ENCODE data around the gene EVI2A.
"Not testable (repeated sequence)": the region's sequence is repeated elsewhere in the genome, so short reads cannot be mapped to it uniquely, and the experiment has no call there.

The EVI2A gene

DNA sequence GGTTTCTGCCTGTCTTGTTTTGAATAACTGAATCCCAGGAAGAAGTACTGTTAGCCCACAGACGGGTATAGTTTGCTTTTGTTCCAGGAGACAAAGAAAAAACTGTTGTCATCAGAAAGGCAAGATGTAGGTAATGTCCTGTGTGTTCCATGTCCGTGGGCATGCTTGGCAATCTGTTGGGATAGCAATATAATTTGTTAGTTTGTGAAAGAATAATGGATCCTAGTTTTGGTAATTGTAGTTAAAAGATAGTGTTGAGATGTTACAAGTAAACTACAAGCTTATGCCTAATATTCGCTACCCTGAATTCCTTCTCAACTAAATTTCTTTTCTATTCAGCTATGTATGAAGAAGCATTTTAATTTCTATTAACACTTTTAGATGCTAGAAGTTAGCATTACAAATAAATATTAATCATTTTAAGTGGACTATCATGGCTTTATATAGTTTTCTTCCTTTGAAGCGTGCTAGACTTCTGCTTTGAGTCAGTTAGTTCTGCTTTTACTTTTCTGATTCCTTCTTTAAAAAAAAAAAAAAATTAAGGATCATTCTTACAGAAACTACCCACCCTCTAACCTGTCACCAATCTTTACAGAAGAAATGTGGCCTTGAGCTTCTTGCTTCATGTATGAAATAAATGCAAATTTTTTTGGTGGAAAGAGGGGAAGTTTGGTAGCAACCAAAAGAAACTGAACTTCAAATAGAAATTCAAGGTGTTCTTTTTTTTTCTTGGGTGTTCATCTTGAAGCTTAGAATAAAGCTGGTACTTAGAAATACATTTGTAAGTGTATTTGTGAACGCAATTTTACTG lies 2.4 kb downstream of the EVI2A start:
- peaks cover 76% of the 10 kb centered on the region for H3K79me2 ChIP-seq (ENCODE audit: low read length)
- peak overlapping the region; percentile 96 for H3K9ac ChIP-seq (ENCODE audit: low read length)

DNA sequence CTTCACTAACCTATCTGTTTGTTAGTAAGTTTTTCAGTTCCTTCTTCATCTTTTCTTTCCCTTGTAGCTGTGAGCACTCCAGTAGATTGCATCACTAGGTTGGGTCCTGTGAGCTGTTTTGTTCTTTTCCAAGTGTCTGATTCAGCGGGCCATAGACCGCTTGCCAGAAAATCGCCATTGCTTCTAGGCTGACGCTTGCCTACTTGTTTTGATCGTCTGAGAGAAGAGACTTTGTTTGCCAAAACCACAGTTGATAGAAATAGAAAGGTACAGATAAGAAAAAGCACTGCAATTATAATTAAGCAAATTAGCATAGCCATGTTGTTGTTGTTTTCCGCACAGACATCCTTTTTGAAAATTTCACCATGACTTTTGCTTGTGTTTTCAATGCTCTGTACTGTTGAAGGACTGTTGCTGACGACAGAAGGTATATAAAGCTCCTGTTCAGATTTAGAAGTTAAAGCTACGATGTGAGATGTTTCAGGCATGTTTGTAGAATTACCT lies 3.1 kb downstream of the EVI2A start:
- H3K27me3 ChIP-seq (ENCODE audit: low read depth, low read length), result no peaks in the 10 kb centered on the region

More for the DNA sequence above, 2.4 kb downstream of the EVI2A start:
- Histone ChIP-seq H3K4me3 (ENCODE audit: low read length) (peak overlapping the region; percentile 78), H3K4me2 (ENCODE audit: low read length) (peak overlapping the region; percentile 85), H3K36me3 (replicated peaks; ENCODE audit: low read depth, low read length) (peaks cover 12% of the 10 kb centered on the region), H3K27me3 (ENCODE audit: low read depth, low read length) (no peaks in the 10 kb centered on the region), H3K4me1 (ENCODE audit: low read length) (peaks cover 72% of the 10 kb centered on the region), H3K27ac (ENCODE audit: low read length) (peak overlapping the region; percentile 98), H2AFZ (ENCODE audit: low read depth, low read length) (no peak overlapping the region), H3K9me3 (ENCODE audit: insufficient read depth, low read length) (no peaks in the 10 kb centered on the region), H4K20me1 (ENCODE audit: insufficient read depth, low read length) (no peaks in the 10 kb centered on the region)
- TF ChIP-seq, protein P1, sequence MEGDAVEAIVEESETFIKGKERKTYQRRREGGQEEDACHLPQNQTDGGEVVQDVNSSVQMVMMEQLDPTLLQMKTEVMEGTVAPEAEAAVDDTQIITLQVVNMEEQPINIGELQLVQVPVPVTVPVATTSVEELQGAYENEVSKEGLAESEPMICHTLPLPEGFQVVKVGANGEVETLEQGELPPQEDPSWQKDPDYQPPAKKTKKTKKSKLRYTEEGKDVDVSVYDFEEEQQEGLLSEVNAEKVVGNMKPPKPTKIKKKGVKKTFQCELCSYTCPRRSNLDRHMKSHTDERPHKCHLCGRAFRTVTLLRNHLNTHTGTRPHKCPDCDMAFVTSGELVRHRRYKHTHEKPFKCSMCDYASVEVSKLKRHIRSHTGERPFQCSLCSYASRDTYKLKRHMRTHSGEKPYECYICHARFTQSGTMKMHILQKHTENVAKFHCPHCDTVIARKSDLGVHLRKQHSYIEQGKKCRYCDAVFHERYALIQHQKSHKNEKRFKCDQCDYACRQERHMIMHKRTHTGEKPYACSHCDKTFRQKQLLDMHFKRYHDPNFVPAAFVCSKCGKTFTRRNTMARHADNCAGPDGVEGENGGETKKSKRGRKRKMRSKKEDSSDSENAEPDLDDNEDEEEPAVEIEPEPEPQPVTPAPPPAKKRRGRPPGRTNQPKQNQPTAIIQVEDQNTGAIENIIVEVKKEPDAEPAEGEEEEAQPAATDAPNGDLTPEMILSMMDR (IDR thresholded peaks at IDR 0.05; ENCODE audit: low read depth, low read length), result no peak
- no peak for TF ChIP-seq EZH2phosphoT487 (IDR thresholded peaks at IDR 0.05; ENCODE audit: low read depth)

DNA sequence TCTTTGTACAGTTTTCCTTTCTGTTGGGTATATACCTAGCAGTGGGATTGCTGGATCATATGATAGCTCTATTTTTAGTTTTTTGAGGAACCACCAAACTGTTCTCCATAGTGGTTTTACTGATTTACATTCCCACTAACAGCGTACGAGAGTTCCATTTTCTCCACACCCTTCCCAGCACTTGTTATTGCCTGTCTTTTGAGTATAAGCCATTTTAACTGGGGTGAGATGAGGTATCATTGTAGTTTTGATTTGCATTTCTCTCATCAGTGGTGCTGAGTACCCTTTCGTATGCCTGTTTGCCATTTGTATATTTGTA lies 6.7 kb downstream of the EVI2A start:
- no peaks in the 10 kb centered on the region for H3K27me3 ChIP-seq (ENCODE audit: low read depth, low read length)
- H3K4me2 ChIP-seq (ENCODE audit: low read length), result peak overlapping the region; percentile 96
- H3K36me3 ChIP-seq (replicated peaks; ENCODE audit: low read depth, low read length), result peaks cover 17% of the 10 kb centered on the region
- no peak overlapping the region for H2AFZ ChIP-seq (ENCODE audit: low read depth, low read length)
- no peak overlapping the region for H3K4me3 ChIP-seq (ENCODE audit: low read length)
- H4K20me1 ChIP-seq (ENCODE audit: insufficient read depth, low read length), result no peaks in the 10 kb centered on the region
- H3K9ac ChIP-seq (ENCODE audit: low read length), result 0 out of 2 replicates have a peak overlapping the region, but pooled peaks have one; percentile 97
- peaks cover 75% of the 10 kb centered on the region for H3K4me1 ChIP-seq (ENCODE audit: low read length)
- no peaks in the 10 kb centered on the region for H3K9me3 ChIP-seq (ENCODE audit: insufficient read depth, low read length)
- H3K27ac ChIP-seq (ENCODE audit: low read length), result peak overlapping the region; percentile 98
- no peak for TF ChIP-seq EZH2phosphoT487 (IDR thresholded peaks at IDR 0.05; ENCODE audit: low read depth)
- TF ChIP-seq, protein P1 (IDR thresholded peaks at IDR 0.05; ENCODE audit: low read depth, low read length), result no peak
- peaks cover 85% of the 10 kb centered on the region for H3K79me2 ChIP-seq (ENCODE audit: low read length)

More for the DNA sequence above, 3.1 kb downstream of the EVI2A start:
- H3K4me2 ChIP-seq (ENCODE audit: low read length), result peak overlapping the region; percentile 85
- H3K36me3 ChIP-seq (replicated peaks; ENCODE audit: low read depth, low read length), result peaks cover 12% of the 10 kb centered on the region
- H3K4me1 ChIP-seq (ENCODE audit: low read length), result peaks cover 72% of the 10 kb centered on the region
- H3K4me3 ChIP-seq (ENCODE audit: low read length), result peak overlapping the region; percentile 78
- TF ChIP-seq, protein P1 (IDR thresholded peaks at IDR 0.05; ENCODE audit: low read depth, low read length), result no peak
- TF ChIP-seq EZH2phosphoT487 (IDR thresholded peaks at IDR 0.05; ENCODE audit: low read depth), result no peak
- H3K27ac ChIP-seq (ENCODE audit: low read length), result peak overlapping the region; percentile 98
- H3K9me3 ChIP-seq (ENCODE audit: insufficient read depth, low read length), result no peaks in the 10 kb centered on the region
- peaks cover 77% of the 10 kb centered on the region for H3K79me2 ChIP-seq (ENCODE audit: low read length)
- H3K9ac ChIP-seq (ENCODE audit: low read length), result peak overlapping the region; percentile 90
- no peaks in the 10 kb centered on the region for H4K20me1 ChIP-seq (ENCODE audit: insufficient read depth, low read length)
- H2AFZ ChIP-seq (ENCODE audit: low read depth, low read length), result no peak overlapping the region

DNA sequence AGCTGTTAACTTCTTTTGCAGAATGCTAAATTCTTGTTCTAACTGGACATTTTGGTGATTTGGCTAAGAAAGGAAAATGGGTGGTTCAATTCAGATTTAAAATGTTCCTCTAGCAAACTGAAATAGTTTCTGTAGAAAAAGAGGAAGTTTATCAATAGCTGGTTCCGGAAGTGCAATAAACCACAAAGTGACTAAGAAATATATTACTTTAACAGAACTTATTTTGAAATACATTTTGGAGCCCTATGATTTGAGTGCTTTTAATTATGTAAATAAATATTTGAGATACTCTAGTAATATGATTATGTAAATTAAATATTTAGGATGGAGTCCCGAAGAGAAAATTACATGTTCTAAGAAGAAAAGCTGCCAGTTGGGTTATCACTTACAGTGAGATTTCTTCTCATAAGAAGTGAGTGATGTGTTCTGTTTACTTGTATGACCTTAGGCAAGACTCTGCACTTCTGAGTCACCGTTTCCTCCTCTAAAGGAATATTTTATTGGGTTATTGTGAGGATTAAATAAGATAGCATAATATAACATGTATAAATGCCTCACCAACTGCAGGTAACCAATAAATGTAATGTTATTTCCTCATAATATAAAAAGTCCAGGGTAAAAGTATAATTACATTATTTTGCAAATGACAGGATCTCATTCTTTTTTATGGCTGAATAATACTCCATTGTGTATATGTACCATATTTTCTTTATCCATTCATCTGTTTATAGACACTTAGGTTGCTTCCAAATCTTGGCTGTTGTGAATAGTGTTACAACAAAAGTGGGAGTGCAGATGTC lies 7.2 kb downstream of the EVI2A start, which contains the start of gene EVI2B:
Gene EVI2B, minus strand, starts transcription at position 73 of the 800 bp plus-strand sequence. CDS start 8,445 bp downstream, outside the sequence.
- Histone ChIP-seq H4K20me1 (ENCODE audit: insufficient read depth, low read length) (no peaks in the 10 kb centered on the region), H3K36me3 (replicated peaks; ENCODE audit: low read depth, low read length) (peaks cover 17% of the 10 kb centered on the region), H3K27me3 (ENCODE audit: low read depth, low read length) (no peaks in the 10 kb centered on the region), H3K4me3 (ENCODE audit: low read length) (peak within 1 kb of the TSS; percentile 82), H3K9ac (ENCODE audit: low read length) (peak within 1 kb of the TSS; percentile 97), H2AFZ (ENCODE audit: low read depth, low read length) (no peak within 1 kb of the TSS), H3K79me2 (ENCODE audit: low read length) (peaks cover 88% of the 10 kb centered on the region), H3K27ac (ENCODE audit: low read length) (peak within 1 kb of the TSS; percentile 98), H3K4me1 (ENCODE audit: low read length) (peaks cover 75% of the 10 kb centered on the region), H3K9me3 (ENCODE audit: insufficient read depth, low read length) (no peaks in the 10 kb centered on the region), H3K4me2 (ENCODE audit: low read length) (peak within 1 kb of the TSS; percentile 96)
- TF ChIP-seq, protein P1 (IDR thresholded peaks at IDR 0.05; ENCODE audit: low read depth, low read length), result no peak
- no peak for TF ChIP-seq EZH2phosphoT487 (IDR thresholded peaks at IDR 0.05; ENCODE audit: low read depth)

DNA sequence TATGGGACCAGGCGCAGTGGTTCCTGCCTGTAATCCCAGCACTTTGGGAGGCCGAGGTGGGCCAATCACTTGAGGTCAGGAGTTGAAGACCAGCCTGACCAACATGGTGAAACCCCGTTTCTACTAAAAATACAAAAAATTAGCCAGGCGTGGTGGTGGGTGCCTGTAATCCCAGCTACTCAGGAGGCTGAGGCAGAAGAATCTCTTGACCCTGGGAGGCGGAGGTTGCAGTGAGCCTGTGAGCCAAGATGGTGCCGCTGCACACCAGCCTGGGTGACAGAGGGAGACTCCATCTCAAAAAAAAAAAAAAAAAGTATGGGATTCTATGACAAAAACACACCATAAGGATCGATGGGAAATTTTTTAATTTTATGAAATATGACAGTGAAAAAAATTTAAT lies 9.2 kb downstream of the EVI2A start:
- H3K36me3 ChIP-seq (replicated peaks; ENCODE audit: low read depth, low read length), result peaks cover 15% of the 10 kb centered on the region
- H3K9ac ChIP-seq (ENCODE audit: low read length), result peak overlapping the region; percentile 97
- peaks cover 78% of the 10 kb centered on the region for H3K4me1 ChIP-seq (ENCODE audit: low read length)
- H4K20me1 ChIP-seq (ENCODE audit: insufficient read depth, low read length); H3K27me3 ChIP-seq (ENCODE audit: low read depth, low read length); H3K9me3 ChIP-seq (ENCODE audit: insufficient read depth, low read length); H2AFZ ChIP-seq (ENCODE audit: low read depth, low read length): not testable (repeated sequence)
- H3K4me3 ChIP-seq (ENCODE audit: low read length), result peak overlapping the region; percentile 82
- peaks cover 90% of the 10 kb centered on the region for H3K79me2 ChIP-seq (ENCODE audit: low read length)
- peak overlapping the region; percentile 96 for H3K4me2 ChIP-seq (ENCODE audit: low read length)
- peak overlapping the region; percentile 98 for H3K27ac ChIP-seq (ENCODE audit: low read length)

Measured in OCI-LY3 (cell line).